K562 (cell line): Measurements from ENCODE around the gene PHOSPHO1. TPM values are rescaled to one million over a fixed set of nuclear protein-coding genes. Genes with fewer than 3 reads are reported as not detected.

Experiments
- ATF7 ChIP-seq: fragments of 450-650 bp; IDR thresholded peaks from 2 replicates; pipeline ENCODE4 v1.7.1; 2014; ENCODE audit warnings: mild to moderate bottlenecking, moderate library complexity
- CEBPB ChIP-seq: fragments of 450-650 bp; IDR thresholded peaks from 2 replicates; pipeline ENCODE4 v1.6.1; 2016; ENCODE audit warnings: missing genetic modification characterization, missing compliant biosample characterization
- CEBPG ChIP-seq, 3 experiments: fragments of 200-800 bp in 1 of 3; sonication (Bioruptor generic) in 1 of 3; sonication (generic) in 1 of 3; formaldehyde crosslinking in 1 of 3; IDR thresholded peaks in 2 of 3; conservative IDR thresholded peaks in 1 of 3; 2 replicates each; pipeline versions ENCODE4 v1.6.1 to v1.8.0; 2016 to 2022; ENCODE audit warnings: missing compliant biosample characterization in 2 of 3, missing genetic modification characterization in 2 of 3, mild to moderate bottlenecking in 1 of 3, missing genetic modification reagents in 1 of 3
- DPF2 ChIP-seq: fragments of 450-650 bp; IDR thresholded peaks from 2 replicates; pipeline ENCODE4 v1.6.1; 2016
- ESRRA ChIP-seq: fragments of 450-650 bp; IDR thresholded peaks from 2 replicates; pipeline ENCODE4 v1.6.1; 2014; ENCODE audit warnings: low read depth, mild to moderate bottlenecking, moderate library complexity, borderline replicate concordance
- ETV1 ChIP-seq: fragments of 450-650 bp; conservative IDR thresholded peaks from 2 replicates; pipeline ENCODE4 v1.6.1; 2016; ENCODE audit warnings: missing genetic modification characterization, control low read depth, low read depth, missing compliant biosample characterization
- GTF2E2 ChIP-seq: fragments of 200-800 bp; sonication (Bioruptor generic); IDR thresholded peaks from 2 replicates; pipeline ENCODE4 v1.6.1; 2016; ENCODE audit warnings: missing genetic modification characterization, missing compliant biosample characterization
- HLTF ChIP-seq: fragments of 450-650 bp; IDR thresholded peaks from 2 replicates; pipeline ENCODE4 v1.6.1; 2016
- MAFG ChIP-seq: fragments of 450-650 bp; conservative IDR thresholded peaks from 2 replicates; pipeline ENCODE4 v1.6.1; 2016; ENCODE audit warnings: missing genetic modification characterization, missing compliant biosample characterization
- MAFK ChIP-seq: IDR thresholded peaks from 2 replicates; pipeline ENCODE4 v1.6.1; 2011; ENCODE audit warnings: low read length, improper control_type of control experiment
- MEIS2 ChIP-seq: fragments of 450-650 bp; IDR thresholded peaks from 2 replicates; pipeline ENCODE4 v1.6.1; 2014; ENCODE audit warnings: mild to moderate bottlenecking; ENCODE audit not compliant: partially characterized antibody
- MTA3 ChIP-seq: fragments of 450-650 bp; formaldehyde crosslinking; IDR thresholded peaks from 2 replicates; pipeline ENCODE4 v1.6.1; 2017; ENCODE audit warnings: mild to moderate bottlenecking, borderline replicate concordance
- NRF1 ChIP-seq, 2 experiments: fragments of 450-650 bp; IDR thresholded peaks in 1 of 2; conservative IDR thresholded peaks in 1 of 2; 2 replicates each; pipeline ENCODE4 v1.6.1; 2014; ENCODE audit warnings: mild to moderate bottlenecking in 2 of 2
- PHTF2 ChIP-seq: fragments of 250-450 bp; sonication (Bioruptor Pico); IDR thresholded peaks from 2 replicates; pipeline ENCODE4 v1.5.0; 2021; ENCODE audit warnings: mild to moderate bottlenecking
- SOX6 ChIP-seq: fragments of 450-650 bp; IDR thresholded peaks from 2 replicates; pipeline ENCODE4 v1.6.1; 2014; ENCODE audit warnings: mild to moderate bottlenecking
- TAF7 ChIP-seq: fragments of 450-650 bp; IDR thresholded peaks from 2 replicates; pipeline ENCODE4 v1.6.1; 2016; ENCODE audit warnings: missing genetic modification characterization, missing compliant biosample characterization
- YY1 ChIP-seq, 3 experiments: IDR thresholded peaks; 2 replicates each; pipeline ENCODE4 v1.6.1; 2011; ENCODE audit warnings: low read length in 2 of 3, mild to moderate bottlenecking in 2 of 3, moderate library complexity in 2 of 3, borderline replicate concordance in 1 of 3, control low read depth in 1 of 3, low read depth in 1 of 3; ENCODE audit not compliant: insufficient read depth in 3 of 3, insufficient replicate concordance in 2 of 3, control insufficient read depth in 1 of 3, insufficient read length in 1 of 3; ENCODE audit errors: extremely low read depth in 1 of 3
- ZEB2 ChIP-seq: fragments of 450-650 bp; IDR thresholded peaks from 2 replicates; pipeline ENCODE4 v1.6.1; 2016
- ZNF212 ChIP-seq: fragments of 450-650 bp; formaldehyde crosslinking; IDR thresholded peaks from 2 replicates; pipeline ENCODE4 v1.4.0; 2020; ENCODE audit warnings: mild to moderate bottlenecking
- ZNF263 ChIP-seq: sonication (generic); formaldehyde crosslinking; IDR thresholded peaks from 2 replicates; pipeline ENCODE4 v1.8.0; 2022; ENCODE audit warnings: mild to moderate bottlenecking, missing genetic modification reagents, borderline replicate concordance
- ZNF316 ChIP-seq: fragments of 450-650 bp; IDR thresholded peaks from 2 replicates; pipeline ENCODE4 v1.6.1; 2016
- ZNF584 ChIP-seq: fragments of 200-800 bp; sonication (Bioruptor generic); IDR thresholded peaks from 2 replicates; pipeline ENCODE4 v1.6.1; 2016; ENCODE audit warnings: low read depth, mild to moderate bottlenecking, missing genetic modification characterization, missing compliant biosample characterization
- polyA plus RNA-seq, 8 experiments: library from polyadenylated mRNA; depleted of rRNA in 4 of 8; stranded (reverse) in 5 of 8; unstranded in 3 of 8; fragments of >200 nt; fragmentation: Nextera tagmentation in 2 of 8; fragmentation: Illumina TruSeq in 1 of 8; extraction: Ambion mirVana in 2 of 8; extraction: Trizol in 1 of 8; gene quantifications; 2 replicates each; pipeline versions ENCODE4 v1.2.1 to v1.2.3, GENCODE V29; 2011 to 2014; ENCODE audit warnings: inconsistent platforms in 1 of 8, missing spikeins in 1 of 8
- total RNA-seq, 7 experiments: library from RNA; depleted of rRNA in 6 of 7; stranded (reverse); fragments of >200 nt in 6 of 7; fragmentation: Illumina TruSeq in 2 of 7; extraction: Trizol in 2 of 7; gene quantifications; 2 replicates each; pipeline versions ENCODE4 v1.2.1 to v1.2.3, GENCODE V29; 2011 to 2021; ENCODE audit warnings: low replicate concordance in 1 of 7
- TF ChIP-seq, protein P1 (sequence below), 2 experiments: fragments of 450-650 bp in 1 of 2; sonication (generic) in 1 of 2; formaldehyde crosslinking in 1 of 2; IDR thresholded peaks in 1 of 2; conservative IDR thresholded peaks in 1 of 2; 2 replicates each; pipeline versions ENCODE4 v1.6.1 to v1.8.1; 2016 to 2023; ENCODE audit warnings: mild to moderate bottlenecking in 2 of 2, moderate library complexity in 2 of 2, inconsistent platforms in 1 of 2, missing genetic modification reagents in 1 of 2
- TF ChIP-seq, protein P2 (sequence below), 2 experiments: fragments of 450-650 bp in 1 of 2; IDR thresholded peaks; 2 replicates each; pipeline ENCODE4 v1.6.1; 2011 to 2017; ENCODE audit warnings: low read depth in 2 of 2, antibody characterized with exemption in 1 of 2, borderline replicate concordance in 1 of 2, low read length in 1 of 2, mild to moderate bottlenecking in 1 of 2, mixed read lengths in 1 of 2; ENCODE audit not compliant: control insufficient read depth in 1 of 2

The PHOSPHO1 gene
- total and polyA plus RNA-seq, 9 of the 15 experiments (the other 6 are each of a cell fraction or from before 2014, with no cell fraction given) = 0.06 to 0.07 TPM; not detected in 7

DNA sequence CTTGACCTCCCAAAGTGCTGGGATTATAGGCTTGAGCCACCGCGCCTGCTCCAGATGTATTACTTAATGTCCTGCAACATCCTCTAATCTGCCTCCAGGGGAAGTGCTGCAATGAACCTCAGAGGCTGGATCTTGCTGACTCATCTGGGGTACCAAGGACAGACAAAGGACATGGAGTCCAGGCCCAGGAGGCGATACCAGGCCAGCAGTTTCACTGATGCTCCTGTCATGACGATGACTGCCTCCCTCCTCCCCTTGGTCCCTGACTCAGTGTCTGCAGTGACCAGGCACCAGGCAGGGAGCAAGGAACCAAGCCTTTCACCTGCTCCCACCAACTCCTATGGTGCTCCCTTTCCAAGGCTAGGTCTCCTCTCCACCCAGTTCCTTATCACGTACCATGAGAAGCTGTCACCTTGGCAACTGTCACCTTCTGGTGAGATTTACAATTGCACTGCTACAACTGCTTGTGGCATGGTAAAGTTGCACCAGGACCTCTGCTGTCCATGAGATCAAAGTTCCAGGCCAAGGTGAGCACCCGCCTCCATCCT, 21.6 kb upstream of the PHOSPHO1 start (continued):
- peak; percentile 78 for TF ChIP-seq CEBPG (CRISPR knock-in tag; IDR thresholded peaks at IDR 0.05)
- TF ChIP-seq CEBPG (tag; conservative IDR thresholded peaks at IDR 0.05 in 1 of 2, IDR thresholded peaks at IDR 0.05 in 1 of 2) = peak; percentile 79 to 92; a peak in 3 of 4 replicates
- peak; percentile 90 for TF ChIP-seq MEIS2
- no peak for TF ChIP-seq ZNF212 (CRISPR knock-in tag)
- peak; percentile 96 for TF ChIP-seq ZNF316
- TF ChIP-seq MTA3 = peak; percentile 59; the same call in 1 of the 2 replicates
- peak; percentile 97 for TF ChIP-seq ZNF263 (CRISPR knock-in tag)
- TF ChIP-seq, protein P1, sequence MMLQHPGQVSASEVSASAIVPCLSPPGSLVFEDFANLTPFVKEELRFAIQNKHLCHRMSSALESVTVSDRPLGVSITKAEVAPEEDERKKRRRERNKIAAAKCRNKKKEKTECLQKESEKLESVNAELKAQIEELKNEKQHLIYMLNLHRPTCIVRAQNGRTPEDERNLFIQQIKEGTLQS (IDR thresholded peaks at IDR 0.05) = peak; percentile 88
- TF ChIP-seq, protein P1 (CRISPR knock-in tag; conservative IDR thresholded peaks at IDR 0.05) = no peak
- peak; percentile 62; the same call in 1 of the 2 replicates for TF ChIP-seq ETV1 (tag)
- TF ChIP-seq ESRRA = peak; percentile 99
- no peak for TF ChIP-seq PHTF2
- TF ChIP-seq ZEB2 = peak; percentile 72; the same call in 1 of the 2 replicates
- no peak for TF ChIP-seq GTF2E2 (tag)
- TF ChIP-seq SOX6 = 0 out of 2 replicates have a peak, but pooled peaks have one; percentile 15
- no peak for TF ChIP-seq TAF7 (tag)
- peak; percentile 89 for TF ChIP-seq CEBPB (tag)
- TF ChIP-seq DPF2 = peak; percentile 75
- TF ChIP-seq HLTF = no peak
- peak; percentile 88 to 90 for TF ChIP-seq NRF1 (conservative IDR thresholded peaks at IDR 0.05 in 1 of 2, IDR thresholded peaks at IDR 0.05 in 1 of 2)
- TF ChIP-seq, protein P2, sequence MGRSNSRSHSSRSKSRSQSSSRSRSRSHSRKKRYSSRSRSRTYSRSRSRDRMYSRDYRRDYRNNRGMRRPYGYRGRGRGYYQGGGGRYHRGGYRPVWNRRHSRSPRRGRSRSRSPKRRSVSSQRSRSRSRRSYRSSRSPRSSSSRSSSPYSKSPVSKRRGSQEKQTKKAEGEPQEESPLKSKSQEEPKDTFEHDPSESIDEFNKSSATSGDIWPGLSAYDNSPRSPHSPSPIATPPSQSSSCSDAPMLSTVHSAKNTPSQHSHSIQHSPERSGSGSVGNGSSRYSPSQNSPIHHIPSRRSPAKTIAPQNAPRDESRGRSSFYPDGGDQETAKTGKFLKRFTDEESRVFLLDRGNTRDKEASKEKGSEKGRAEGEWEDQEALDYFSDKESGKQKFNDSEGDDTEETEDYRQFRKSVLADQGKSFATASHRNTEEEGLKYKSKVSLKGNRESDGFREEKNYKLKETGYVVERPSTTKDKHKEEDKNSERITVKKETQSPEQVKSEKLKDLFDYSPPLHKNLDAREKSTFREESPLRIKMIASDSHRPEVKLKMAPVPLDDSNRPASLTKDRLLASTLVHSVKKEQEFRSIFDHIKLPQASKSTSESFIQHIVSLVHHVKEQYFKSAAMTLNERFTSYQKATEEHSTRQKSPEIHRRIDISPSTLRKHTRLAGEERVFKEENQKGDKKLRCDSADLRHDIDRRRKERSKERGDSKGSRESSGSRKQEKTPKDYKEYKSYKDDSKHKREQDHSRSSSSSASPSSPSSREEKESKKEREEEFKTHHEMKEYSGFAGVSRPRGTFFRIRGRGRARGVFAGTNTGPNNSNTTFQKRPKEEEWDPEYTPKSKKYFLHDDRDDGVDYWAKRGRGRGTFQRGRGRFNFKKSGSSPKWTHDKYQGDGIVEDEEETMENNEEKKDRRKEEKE (IDR thresholded peaks at IDR 0.05; ENCODE audit: borderline replicate concordance in 1 of 2, control insufficient read depth in 1 of 2, low read depth in 2 of 2, low read length in 1 of 2) = no peak
- 0 out of 2 replicates have a peak, but pooled peaks have one; percentile 47 for TF ChIP-seq ZNF584 (CRISPR knock-in tag)
- peak; percentile 97 for TF ChIP-seq MAFG (tag)
- peak; percentile 66; the same call in 1 of the 2 replicates for TF ChIP-seq ATF7
- TF ChIP-seq YY1 (IDR thresholded peaks at IDR 0.05; ENCODE audit: borderline replicate concordance in 1 of 3, control insufficient read depth in 1 of 3, extremely low read depth in 1 of 3, insufficient read depth in 3 of 3, insufficient read length in 1 of 3, insufficient replicate concordance in 2 of 3, low read depth in 1 of 3, low read length in 2 of 3) = no peak
- peak; percentile 83 for TF ChIP-seq MAFK
